K562 (cell line): ENCODE results near the gene SIM1. TPM values are rescaled to one million over a fixed set of nuclear protein-coding genes. Genes with fewer than 3 reads are reported as not detected.

Experiments
- ATAC-seq: fragments of 200-7000 bp; cut with Tn5 transposase; 3 replicates; pipeline ENCODE4 v1.9.1; 2020; ENCODE audit warnings: moderate library complexity
- BruUV-seq: library from RNA; stranded (reverse); fragments of 400-500 nt; replicated peaks from 2 replicates; lab custom pipeline; 2021; lab: Mats Ljungman, UMichigan
- CTCF ChIA-PET: fragments of 300-600 bp; formaldehyde crosslinking; extraction: SDS; loops from one replicate; lab custom pipeline; 2021; ENCODE audit warnings: low intra/inter-chr PET ratio; lab: Yijun Ruan, JAX
- POLR2A ChIA-PET: fragments of 300-600, 350-650 bp; sonication (Branson Sonifier 250); formaldehyde crosslinking; extraction: SDS; loops from one replicate; lab custom pipeline; 2021; ENCODE audit warnings: antibody characterized with exemption, inconsistent platforms; lab: Yijun Ruan, JAX
- DNase-seq, 4 experiments: peaks; one replicate each; pipeline versions ENCODE4 v3.0.0 to v3.0.0-alpha.2; 2011 to 2018; ENCODE audit warnings: low spot score in 3 of 4, mixed read lengths in 3 of 4; ENCODE audit errors: extremely low read depth in 1 of 4
- FAIRE-seq: peaks from 2 replicates; lab custom pipeline; 2011; peaks lifted over from hg19 to GRCh38; lab: Jason Lieb, UNC
- H2AFZ ChIP-seq: 2 replicates; pipeline ENCODE4 v1.6.0; 2011; ENCODE audit warnings: low read depth, low read length, control low read depth, inconsistent platforms
- H3K27ac ChIP-seq: fragments of 200-600 bp; 3 replicates; pipeline ENCODE4 v1.8.0; 2011; ENCODE audit warnings: low read depth, mild to moderate bottlenecking, control low read depth, inconsistent platforms, low read length, moderate library complexity, mixed read lengths; ENCODE audit errors: extremely low read depth
- H3K27me3 ChIP-seq, 2 experiments: fragments of 300-600 bp in 1 of 2; 2 replicates in 1 of 2; 3 replicates in 1 of 2; pipeline versions ENCODE4 v1.6.0 to v1.8.0; 2011; ENCODE audit warnings: inconsistent platforms in 2 of 2, low read length in 2 of 2, mild to moderate bottlenecking in 1 of 2, mixed read lengths in 1 of 2, moderate library complexity in 1 of 2; ENCODE audit not compliant: control insufficient read depth in 2 of 2, insufficient read depth in 2 of 2
- H3K36me3 ChIP-seq: fragments of 300-600 bp; 3 replicates; pipeline ENCODE4 v1.8.0; 2011; ENCODE audit warnings: mild to moderate bottlenecking, low read length, inconsistent platforms; ENCODE audit not compliant: control insufficient read depth, insufficient read depth
- H3K4me1 ChIP-seq, 2 experiments: fragments of 200-600 bp in 1 of 2; replicated peaks in 1 of 2; 2 replicates in 1 of 2; 3 replicates in 1 of 2; pipeline versions ENCODE4 v1.5.1 to v1.8.0; 2011; ENCODE audit warnings: inconsistent platforms in 2 of 2, low read length in 2 of 2, mild to moderate bottlenecking in 1 of 2, mixed read lengths in 1 of 2, moderate library complexity in 1 of 2; ENCODE audit not compliant: control insufficient read depth in 2 of 2, insufficient read depth in 2 of 2
- H3K4me2 ChIP-seq: 2 replicates; pipeline ENCODE4 v1.6.1; 2011; ENCODE audit warnings: low read length, control low read depth, inconsistent platforms, mixed read lengths; ENCODE audit not compliant: insufficient read depth
- H3K4me3 ChIP-seq: fragments of 200-600 bp; sonication (generic), shearing (Covaris generic); 2 replicates; pipeline ENCODE4 v1.5.1; 2016; ENCODE audit warnings: control low read depth, inconsistent platforms
- H3K79me2 ChIP-seq: fragments of 200-600 bp; 3 replicates; pipeline ENCODE4 v1.8.0; 2011; ENCODE audit warnings: low read length, inconsistent platforms; ENCODE audit not compliant: control insufficient read depth, insufficient read depth
- H3K9ac ChIP-seq, 2 experiments: 2 replicates each; pipeline versions ENCODE4 v1.6.0 to v1.6.1; 2011; ENCODE audit warnings: low read depth in 2 of 2, low read length in 2 of 2, control low read depth in 1 of 2, inconsistent platforms in 1 of 2, mild to moderate bottlenecking in 1 of 2, mixed read lengths in 1 of 2; ENCODE audit not compliant: insufficient read depth in 1 of 2
- H3K9me1 ChIP-seq: one replicate; pipeline ENCODE4 v1.6.0; 2011; ENCODE audit warnings: inconsistent platforms, mild to moderate bottlenecking, low read length, moderate library complexity; ENCODE audit not compliant: control insufficient read depth, insufficient read depth
- H3K9me3 ChIP-seq: replicated peaks from 2 replicates; pipeline ENCODE4 v1.5.1; 2011; ENCODE audit warnings: low read depth, low read length, inconsistent platforms; ENCODE audit not compliant: control insufficient read depth, insufficient read depth
- H4K20me1 ChIP-seq: replicated peaks from 2 replicates; pipeline ENCODE4 v1.6.1; 2011; ENCODE audit warnings: low read length, inconsistent platforms, mixed read lengths; ENCODE audit not compliant: control insufficient read depth, insufficient read depth
- DIDO1 ChIP-seq: fragments of 450-650 bp; IDR thresholded peaks from 2 replicates; pipeline ENCODE4 v1.6.1; 2016; ENCODE audit warnings: low read depth, missing biosample characterization, missing genetic modification characterization
- POLR2B ChIP-seq: fragments of 450-650 bp; IDR thresholded peaks from 2 replicates; pipeline ENCODE4 v1.6.1; 2018; ENCODE audit warnings: low read depth; ENCODE audit not compliant: partially characterized antibody
- PTBP1 ChIP-seq: fragments of 200-400 bp; formaldehyde crosslinking; IDR thresholded peaks from 2 replicates; pipeline ENCODE4 v1.6.1; 2017; ENCODE audit warnings: low read depth, low read length
- RBM22 ChIP-seq: fragments of 200-400 bp; formaldehyde crosslinking; IDR thresholded peaks from 2 replicates; pipeline ENCODE4 v1.6.1; 2018; ENCODE audit warnings: low read length, low read depth; ENCODE audit not compliant: poor library complexity, severe bottlenecking
- SRSF1 ChIP-seq: fragments of 200-400 bp; formaldehyde crosslinking; IDR thresholded peaks from 2 replicates; pipeline ENCODE4 v1.6.1; 2017; ENCODE audit warnings: mild to moderate bottlenecking, low read depth, low read length, moderate library complexity
- TAF9B ChIP-seq: fragments of 450-650 bp; IDR thresholded peaks from 2 replicates; pipeline ENCODE4 v1.6.1; 2018; ENCODE audit warnings: mild to moderate bottlenecking; ENCODE audit not compliant: partially characterized antibody
- TSHZ1 ChIP-seq: fragments of 250-450 bp; sonication (Bioruptor Pico); IDR thresholded peaks from 2 replicates; pipeline ENCODE4 v1.4.0; 2020; ENCODE audit warnings: mild to moderate bottlenecking, moderate library complexity
- ZFP91 ChIP-seq: sonication (generic); formaldehyde crosslinking; IDR thresholded peaks from 2 replicates; pipeline ENCODE4 v1.8.0; 2022; ENCODE audit warnings: mild to moderate bottlenecking, missing genetic modification reagents
- WGBS: fragments of 100-300 bp; shearing (Covaris generic); methylation state at CpG from one replicate; pipeline ENCODE4 v1.1.6; 2016; ENCODE audit warnings: low coverage, mixed read lengths; ENCODE audit not compliant: insufficient coverage; ENCODE audit errors: missing lambda C conversion rate; 5-methylcytosine and 5-hydroxymethylcytosine counted together
- in situ Hi-C: fragments of 300-500 bp; cut with MboI; formaldehyde crosslinking; loops from 4 replicates; pipeline ENCODE4 v1.15.0; 2018; ENCODE audit warnings: inconsistent platforms, mixed read lengths
- intact Hi-C: fragments of 100-400 bp; cut with micrococcal nuclease; formaldehyde crosslinking; loops from 2 replicates; pipeline ENCODE4 v1.14.2; 2022
- polyA plus RNA-seq, 8 experiments: library from polyadenylated mRNA; depleted of rRNA in 4 of 8; stranded (reverse) in 5 of 8; unstranded in 3 of 8; fragments of >200 nt; fragmentation: Nextera tagmentation in 2 of 8; fragmentation: Illumina TruSeq in 1 of 8; extraction: Ambion mirVana in 2 of 8; extraction: Trizol in 1 of 8; gene quantifications; 2 replicates each; pipeline versions ENCODE4 v1.2.1 to v1.2.3, GENCODE V29; 2011 to 2014; ENCODE audit warnings: inconsistent platforms in 1 of 8, missing spikeins in 1 of 8
- total RNA-seq, 7 experiments: library from RNA; depleted of rRNA in 6 of 7; stranded (reverse); fragments of >200 nt in 6 of 7; fragmentation: Illumina TruSeq in 2 of 7; extraction: Trizol in 2 of 7; gene quantifications; 2 replicates each; pipeline versions ENCODE4 v1.2.1 to v1.2.3, GENCODE V29; 2011 to 2021; ENCODE audit warnings: low replicate concordance in 1 of 7

The SIM1 gene
- total and polyA plus RNA-seq, 9 of the 15 experiments (the other 6 are each of a cell fraction or from before 2014, with no cell fraction given), result not detected

- in situ Hi-C loops, result no loop called here
- FAIRE-seq, result no peak
- ATAC-seq, result no peak
- H3K4me2 ChIP-seq, result no peak overlapping the region
- H3K4me1 ChIP-seq, result no peaks in the 10 kb centered on the region
- no peaks in the 10 kb centered on the region for H3K36me3 ChIP-seq
- no peaks in the 10 kb centered on the region for H3K9me1 ChIP-seq
- H3K4me3 ChIP-seq, result no peak overlapping the region
- no peaks in the 10 kb centered on the region for H3K79me2 ChIP-seq
- no TSS peak for BruUV-seq
- intact Hi-C loops, result no loop called here
- peaks cover 0 to 5% of the 10 kb centered on the region in 2 experiments; a peak in 1 of 5 replicates for H3K27me3 ChIP-seq
- no peak for TF ChIP-seq PTBP1
- TF ChIP-seq POLR2B, result no peak
- TF ChIP-seq TSHZ1 (CRISPR knock-in tag), result no peak
- no peak for TF ChIP-seq DIDO1 (tag)
- TF ChIP-seq TAF9B, result no peak
- no peak for TF ChIP-seq ZFP91 (CRISPR knock-in tag)
- no peak for TF ChIP-seq SRSF1
- no peak for TF ChIP-seq RBM22
- no peaks in the 10 kb centered on the region for H4K20me1 ChIP-seq
- no peak overlapping the region for H3K9ac ChIP-seq
- H3K9me3 ChIP-seq, result no peaks in the 10 kb centered on the region
- ChIA-PET POLR2A (no interaction called here), CTCF (no interaction called here)
- H2AFZ ChIP-seq, result no peak overlapping the region
- WGBS, result 0% methylated on average over 3 of the region's 3 CpGs
- DNase-seq, result no peak
- no peak overlapping the region for H3K27ac ChIP-seq
Observed at GRCh38 chr6:100435299-100435698, 29.4 kb downstream of the SIM1 start.
